Glutamatergic neuron (in vitro differentiated cells): ENCODE measurements around the gene UBR3. TPM values are rescaled to one million over a fixed set of nuclear protein-coding genes. Genes with fewer than 3 reads are reported as not detected.

Experiments used
- DNase-seq: peaks from one replicate; pipeline ENCODE4 v3.0.0; 2022
- H3K27ac Mint-ChIP-seq: one replicate; pipeline ENCODE4 v1.8.0; 2020; ENCODE audit warnings: mild to moderate bottlenecking, mixed read lengths, inconsistent platforms; ENCODE audit not compliant: unreplicated experiment
- H3K27me3 Mint-ChIP-seq: one replicate; pipeline ENCODE4 v1.8.0; 2020; ENCODE audit warnings: mild to moderate bottlenecking, moderate library complexity, mixed read lengths, inconsistent platforms; ENCODE audit not compliant: unreplicated experiment
- H3K36me3 Mint-ChIP-seq: one replicate; pipeline ENCODE4 v1.8.0; 2020; ENCODE audit warnings: mild to moderate bottlenecking, mixed read lengths, inconsistent platforms; ENCODE audit not compliant: unreplicated experiment
- H3K4me1 Mint-ChIP-seq: one replicate; pipeline ENCODE4 v1.8.0; 2020; ENCODE audit warnings: mild to moderate bottlenecking, low read depth, mixed read lengths, inconsistent platforms; ENCODE audit not compliant: unreplicated experiment
- H3K4me3 Mint-ChIP-seq: one replicate; pipeline ENCODE4 v1.8.0; 2020; ENCODE audit warnings: mild to moderate bottlenecking, mixed read lengths, inconsistent platforms; ENCODE audit not compliant: unreplicated experiment
- H3K9me3 Mint-ChIP-seq: one replicate; pipeline ENCODE4 v1.8.0; 2020; ENCODE audit warnings: mild to moderate bottlenecking, moderate library complexity, mixed read lengths, inconsistent platforms; ENCODE audit not compliant: unreplicated experiment
- CTCF ChIP-seq: fragments of 200-600 bp; sonication (generic); IDR thresholded peaks from one replicate; pipeline ENCODE4 v1.5.0; 2021; ENCODE audit not compliant: partially characterized antibody, unreplicated experiment
- total RNA-seq: library from RNA; stranded (reverse); fragmentation: NEBNext Ultra II Directional; extraction: Animal tissue kit (Norgen Biotek cat#: 25700); gene quantifications from one replicate; pipeline ENCODE4 v1.2.1, GENCODE V29; 2021; ENCODE audit not compliant: unreplicated experiment

Gene UBR3
- total RNA-seq, 1 donor from 2014 or later = 59.8 TPM

GRCh38 chr2:170019060-170019805 lies 192.0 kb downstream of the UBR3 start:
- no peak for DNase-seq
- Mint-ChIP-seq H3K4me3 (no peak overlapping the region), H3K4me1 (peaks cover 18% of the 10 kb centered on the region), H3K27me3 (peaks cover 2% of the 10 kb centered on the region), H3K9me3 (no peaks in the 10 kb centered on the region), H3K27ac (no peak overlapping the region), H3K36me3 (no peaks in the 10 kb centered on the region)
- no peak for TF ChIP-seq CTCF

DNA sequence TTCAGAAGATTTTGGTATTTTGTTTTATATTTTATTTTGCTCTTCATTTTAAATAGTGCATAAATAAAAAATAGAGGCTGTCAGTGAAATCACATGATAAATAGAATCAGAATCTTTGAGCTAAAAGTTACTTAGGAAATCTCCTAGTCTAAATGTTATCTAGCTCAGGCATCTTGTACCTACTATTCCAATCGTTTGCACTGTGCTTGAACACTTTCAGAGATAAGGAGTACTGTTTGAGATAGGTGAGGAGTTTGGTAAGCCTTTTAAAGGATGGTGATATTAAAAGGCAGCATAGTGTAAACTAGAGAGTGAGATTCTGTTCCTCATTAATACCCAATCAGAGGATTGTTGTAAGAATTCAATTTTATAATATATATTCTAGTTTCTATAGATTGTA lies 193.5 kb downstream of the UBR3 start:
- no peak for DNase-seq
- Mint-ChIP-seq H3K27ac (no peak overlapping the region), H3K4me3 (no peak overlapping the region), H3K4me1 (peaks cover 17% of the 10 kb centered on the region), H3K27me3 (peaks cover 2% of the 10 kb centered on the region), H3K9me3 (no peaks in the 10 kb centered on the region), H3K36me3 (no peaks in the 10 kb centered on the region)
- TF ChIP-seq CTCF = no peak

DNA sequence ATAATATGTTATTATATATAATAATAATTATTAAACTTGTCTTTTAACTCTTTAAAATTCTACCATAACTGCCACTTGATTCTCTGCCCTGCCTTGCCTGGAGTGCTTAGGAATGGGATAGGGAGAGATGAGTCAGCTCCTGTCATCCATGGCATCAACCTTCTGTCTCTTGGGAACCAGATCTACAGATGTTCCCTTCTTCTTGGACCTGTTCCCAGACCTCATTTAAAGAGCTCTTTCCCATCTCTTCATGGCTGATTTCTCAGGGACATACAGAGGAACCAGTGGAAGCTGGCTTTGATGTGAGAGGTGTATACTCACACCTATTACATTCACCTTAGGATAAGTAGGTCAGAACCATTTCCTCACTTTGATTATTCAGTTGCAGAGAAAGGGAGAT lies 195.4 kb downstream of the UBR3 start:
- H3K27me3 Mint-ChIP-seq = peaks cover 2% of the 10 kb centered on the region
- H3K36me3 Mint-ChIP-seq = no peaks in the 10 kb centered on the region
- H3K4me3 Mint-ChIP-seq = no peak overlapping the region
- no peak for DNase-seq
- H3K9me3 Mint-ChIP-seq = no peaks in the 10 kb centered on the region
- no peak for TF ChIP-seq CTCF
- H3K4me1 Mint-ChIP-seq = peaks cover 10% of the 10 kb centered on the region
- no peak overlapping the region for H3K27ac Mint-ChIP-seq

GRCh38 chr2:170024721-170025120 lies 197.5 kb downstream of the UBR3 start:
- Mint-ChIP-seq H3K27ac (no peak overlapping the region), H3K4me3 (no peak overlapping the region)

More at GRCh38 chr2:170024721-170025120, 197.5 kb downstream of the UBR3 start:
- no peak for TF ChIP-seq CTCF
- peaks cover 3% of the 10 kb centered on the region for H3K4me1 Mint-ChIP-seq
- H3K36me3 Mint-ChIP-seq = no peaks in the 10 kb centered on the region
- no peak for DNase-seq
- H3K9me3 Mint-ChIP-seq = no peaks in the 10 kb centered on the region
- H3K27me3 Mint-ChIP-seq = no peaks in the 10 kb centered on the region
